ENCODE results near the gene SH2D3C. TPM values are rescaled to one million over a fixed set of nuclear protein-coding genes. Genes with fewer than 3 reads are reported as not detected.

The SH2D3C gene
- total and polyA plus RNA-seq, 2 of the 8 experiments (the other 6 are each of a cell fraction or from before 2014, with no cell fraction given) = 6.4 to 8.1 TPM

GRCh38 chr9:127796852-127797370 is 18.4 kb upstream of the SH2D3C start:
- no peak overlapping the region for H4K91ac ChIP-seq (replicated peaks; ENCODE audit: insufficient read length, low read length)
- H4K5ac ChIP-seq (ENCODE audit: insufficient read length, low read depth, low read length) = no peak overlapping the region
- H2BK120ac ChIP-seq (replicated peaks; ENCODE audit: low read depth, low read length) = no peak overlapping the region
- CTCF ChIA-PET (ENCODE audit: partially characterized antibody) = interaction anchor here (0.9 to 2.1 kb wide), 4 partner anchors 28 to 77 kb away, joined by 3 to 7 read pairs (median 4); no protein-coding TSS in a partner anchor
- no peak overlapping the region for H2AK5ac ChIP-seq (ENCODE audit: low read depth, low read length)
- WGBS, 2 experiments (ENCODE audit: extremely low coverage in 1 of 2, insufficient coverage in 1 of 2, insufficient read length in 1 of 2, insufficient replicate concordance in 2 of 2, low coverage in 1 of 2, low lambda C conversion rate in 2 of 2, missing lambda C conversion rate in 1 of 2) = 92% methylated on average over 11 of the region's 11 CpGs; no CpG with 5 or more reads in 1 of the 2 experiments
- DNase-seq (ENCODE audit: low read depth in 1 of 2, low spot score in 2 of 2) (no peak), FAIRE-seq (no peak)
- no peak overlapping the region for H3K4ac ChIP-seq (replicated peaks; ENCODE audit: insufficient read length, low read depth, low read length)
- H3K23me2 ChIP-seq (ENCODE audit: low read depth, low read length) = no peaks in the 10 kb centered on the region; the same call in 1 of the 2 replicates
- peaks cover 0 to under 1% (median under 1%) of the 10 kb centered on the region in 4 experiments; a peak in 2 of 7 replicates for H3K4me1 ChIP-seq (replicated peaks in 1 of 4; ENCODE audit: control insufficient read depth in 3 of 4, insufficient read depth in 4 of 4, low read length in 3 of 4)
- no peak overlapping the region for H2BK12ac ChIP-seq (ENCODE audit: low read depth, low read length)
- no peak overlapping the region for H2BK5ac ChIP-seq (ENCODE audit: low read depth, low read length)
- H3K27ac ChIP-seq (ENCODE audit: low read depth, low read length) = no peak overlapping the region
- no peak overlapping the region for H3K18ac ChIP-seq (ENCODE audit: extremely low read depth, low read length)
- no peak overlapping the region for H3K14ac ChIP-seq (ENCODE audit: insufficient read length)
- no peak overlapping the region for H3K23ac ChIP-seq (ENCODE audit: insufficient read length)
- no peaks in the 10 kb centered on the region for H3K27me3 ChIP-seq (replicated peaks in 1 of 4; ENCODE audit: control insufficient read depth in 3 of 4, extremely low read depth in 1 of 4, insufficient read depth in 3 of 4, low read length in 3 of 4)
- H4K20me1 ChIP-seq (replicated peaks in 1 of 2; ENCODE audit: control insufficient read depth in 1 of 2, insufficient read depth in 2 of 2, low read length in 2 of 2) = peaks cover 2 to 8% of the 10 kb centered on the region in 2 experiments
- H2BK15ac ChIP-seq (ENCODE audit: low read length) = no peak overlapping the region
- H2AFZ ChIP-seq (ENCODE audit: low read length) = no peak overlapping the region
- no peaks in the 10 kb centered on the region for H3K79me2 ChIP-seq (ENCODE audit: control insufficient read depth in 1 of 2, insufficient read depth in 2 of 2, low read length in 2 of 2)
- peaks cover 0 to 6% (median 2%) of the 10 kb centered on the region in 4 experiments; a peak in 5 of 8 replicates for H3K36me3 ChIP-seq (ENCODE audit: control insufficient read depth in 2 of 4, insufficient read depth in 4 of 4, low read length in 3 of 4)
- no peaks in the 10 kb centered on the region for H3K79me1 ChIP-seq (ENCODE audit: low read depth, low read length)
- no peak overlapping the region for H3K4me3 ChIP-seq (ENCODE audit: extremely low read depth in 1 of 4, insufficient read depth in 2 of 4, low read depth in 3 of 4, low read length in 4 of 4)
- no peak overlapping the region for H3K56ac ChIP-seq (replicated peaks; ENCODE audit: insufficient read length, low read depth, low read length)
- H3K4me2 ChIP-seq (ENCODE audit: insufficient read depth in 1 of 2, low read depth in 2 of 2, low read length in 2 of 2) = no peak overlapping the region
- H3K9ac ChIP-seq (replicated peaks in 1 of 4; ENCODE audit: extremely low read depth in 1 of 4, low read depth in 3 of 4, low read length in 3 of 4) = no peak overlapping the region
- no peak overlapping the region for H4K8ac ChIP-seq (ENCODE audit: extremely low read depth, insufficient read depth, low read length)
- POLR2A ChIA-PET (ENCODE audit: partially characterized antibody) = interaction anchor here (0.7 to 10.3 kb wide), 2 partner anchors 8 to 346 kb away, joined by 5 to 140 read pairs; partner anchors contain the start of genes CDK9, LRSAM1 and RPL12
- H3K9me3 ChIP-seq (ENCODE audit: insufficient read depth in 2 of 2, low read depth in 1 of 2, low read length in 1 of 2) = no peaks in the 10 kb centered on the region
- H2BK20ac ChIP-seq (ENCODE audit: low read length) = no peak overlapping the region
- TF ChIP-seq POLR2AphosphoS5 (IDR thresholded peaks at IDR 0.05; ENCODE audit: low read depth, low read length) (no peak), CEBPB (IDR thresholded peaks at IDR 0.05; ENCODE audit: low read depth, low read length) (no peak)
